K562 (cell line): ENCODE data around the gene TMEM225B. TPM values are rescaled to one million over a fixed set of nuclear protein-coding genes. Genes with fewer than 3 reads are reported as not detected.

ENCODE experiments used
- ARID1B ChIP-seq: fragments of 450-650 bp; IDR thresholded peaks from 2 replicates; pipeline ENCODE4 v1.6.1; 2016; ENCODE audit warnings: antibody characterized with exemption, mild to moderate bottlenecking, inconsistent platforms
- CTCFL ChIP-seq: IDR thresholded peaks from 2 replicates; pipeline ENCODE4 v1.6.1; 2011; ENCODE audit warnings: borderline replicate concordance, low read depth, mild to moderate bottlenecking, moderate library complexity, low read length; ENCODE audit not compliant: insufficient read depth, poor library complexity, severe bottlenecking
- KDM1A ChIP-seq, 2 experiments: fragments of 450-650 bp; IDR thresholded peaks; 2 replicates each; pipeline ENCODE4 v1.6.1; 2016; ENCODE audit warnings: mild to moderate bottlenecking in 2 of 2
- KHSRP ChIP-seq: fragments of 450-650 bp; IDR thresholded peaks from 2 replicates; pipeline ENCODE4 v1.6.1; 2017
- MCM2 ChIP-seq: fragments of 450-650 bp; IDR thresholded peaks from 2 replicates; pipeline ENCODE4 v1.6.1; 2017; ENCODE audit warnings: low read depth, mild to moderate bottlenecking
- RREB1 ChIP-seq: fragments of 250-450 bp; sonication (Bioruptor Pico); IDR thresholded peaks from 2 replicates; pipeline ENCODE4 v1.4.0; 2020
- SIX5 ChIP-seq, 2 experiments: IDR thresholded peaks; 2 replicates each; pipeline ENCODE4 v1.6.1; 2011; ENCODE audit warnings: low read length in 2 of 2, borderline replicate concordance in 1 of 2, low read depth in 1 of 2, mild to moderate bottlenecking in 1 of 2, moderate library complexity in 1 of 2; ENCODE audit not compliant: insufficient read depth in 1 of 2
- TEAD4 ChIP-seq, 2 experiments: sonication (generic) in 1 of 2; formaldehyde crosslinking in 1 of 2; IDR thresholded peaks; 2 replicates each; pipeline versions ENCODE4 v1.6.1 to v1.8.0; 2012 to 2022; ENCODE audit warnings: borderline replicate concordance in 1 of 2, inconsistent platforms in 1 of 2, low read length in 1 of 2, mild to moderate bottlenecking in 1 of 2, missing genetic modification reagents in 1 of 2
- ZBTB17 ChIP-seq: fragments of 450-650 bp; formaldehyde crosslinking; IDR thresholded peaks from 2 replicates; pipeline ENCODE4 v1.4.0; 2020; ENCODE audit warnings: mild to moderate bottlenecking
- ZBTB33 ChIP-seq: sonication (generic); formaldehyde crosslinking; IDR thresholded peaks from 2 replicates; pipeline ENCODE4 v1.8.1; 2023; ENCODE audit warnings: mild to moderate bottlenecking, missing genetic modification reagents
- ZNF165 ChIP-seq: fragments of 250-450 bp; sonication (Bioruptor Pico); IDR thresholded peaks from 2 replicates; pipeline ENCODE4 v1.4.0; 2020; ENCODE audit warnings: borderline replicate concordance
- ZNF3 ChIP-seq: fragments of 250-450 bp; sonication (Bioruptor Pico); IDR thresholded peaks from 2 replicates; pipeline ENCODE4 v1.5.0; 2021; ENCODE audit warnings: mild to moderate bottlenecking, moderate library complexity
- ZNF668 ChIP-seq: fragments of 250-450 bp; sonication (Bioruptor Pico); IDR thresholded peaks from 2 replicates; pipeline ENCODE4 v1.8.0; 2022; ENCODE audit warnings: mild to moderate bottlenecking, inconsistent platforms
- polyA plus RNA-seq, 8 experiments: library from polyadenylated mRNA; depleted of rRNA in 4 of 8; stranded (reverse) in 5 of 8; unstranded in 3 of 8; fragments of >200 nt; fragmentation: Nextera tagmentation in 2 of 8; fragmentation: Illumina TruSeq in 1 of 8; extraction: Ambion mirVana in 2 of 8; extraction: Trizol in 1 of 8; gene quantifications; 2 replicates each; pipeline versions ENCODE4 v1.2.1 to v1.2.3, GENCODE V29; 2011 to 2014; ENCODE audit warnings: inconsistent platforms in 1 of 8, missing spikeins in 1 of 8
- total RNA-seq, 7 experiments: library from RNA; depleted of rRNA in 6 of 7; stranded (reverse); fragments of >200 nt in 6 of 7; fragmentation: Illumina TruSeq in 2 of 7; extraction: Trizol in 2 of 7; gene quantifications; 2 replicates each; pipeline versions ENCODE4 v1.2.1 to v1.2.3, GENCODE V29; 2011 to 2021; ENCODE audit warnings: low replicate concordance in 1 of 7
- TF ChIP-seq, protein P1 (sequence below): sonication (generic); formaldehyde crosslinking; IDR thresholded peaks from 2 replicates; pipeline ENCODE4 v1.8.0; 2022; ENCODE audit warnings: missing genetic modification reagents, mild to moderate bottlenecking, borderline replicate concordance

TMEM225B gene
- total and polyA plus RNA-seq, 9 of the 15 experiments (the other 6 are each of a cell fraction or from before 2014, with no cell fraction given): 0.08 to 0.73 (median 0.56) TPM

DNA sequence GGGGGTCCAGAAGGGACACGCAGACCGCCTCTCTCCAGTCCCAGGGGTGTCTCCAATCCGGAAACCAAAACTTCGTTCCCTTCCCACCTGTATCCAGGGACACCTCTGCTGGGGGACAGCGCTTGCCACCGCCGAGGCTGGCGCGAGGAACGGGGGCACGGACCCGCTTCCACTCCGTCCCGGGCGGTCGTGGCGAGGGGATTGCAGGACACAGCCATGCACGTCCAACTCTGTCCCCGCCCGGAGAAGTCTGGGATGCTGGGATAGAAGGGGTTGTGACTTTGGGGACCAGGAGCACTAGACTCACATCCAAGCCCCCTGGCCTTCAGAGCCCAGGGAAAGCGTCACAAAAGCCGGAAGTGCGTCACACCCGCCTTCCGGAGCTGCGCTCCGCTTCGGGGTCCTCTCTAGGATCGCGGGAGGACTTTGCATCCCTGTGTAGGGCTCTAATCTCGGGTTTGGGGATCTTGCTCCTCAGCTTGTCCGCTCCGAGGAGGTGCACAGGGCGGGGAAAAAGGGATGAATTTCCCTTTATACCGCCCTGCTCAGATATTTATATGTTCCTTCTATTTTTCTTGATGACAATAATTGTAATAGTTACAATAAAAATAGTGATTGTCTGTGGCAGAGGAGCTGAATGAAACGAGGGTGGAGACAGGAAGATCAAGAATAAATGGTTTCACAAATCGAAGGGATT is 46.2 kb upstream of the TMEM225B start, which contains the start of gene FAM200A (continued):
- TF ChIP-seq, protein P1, sequence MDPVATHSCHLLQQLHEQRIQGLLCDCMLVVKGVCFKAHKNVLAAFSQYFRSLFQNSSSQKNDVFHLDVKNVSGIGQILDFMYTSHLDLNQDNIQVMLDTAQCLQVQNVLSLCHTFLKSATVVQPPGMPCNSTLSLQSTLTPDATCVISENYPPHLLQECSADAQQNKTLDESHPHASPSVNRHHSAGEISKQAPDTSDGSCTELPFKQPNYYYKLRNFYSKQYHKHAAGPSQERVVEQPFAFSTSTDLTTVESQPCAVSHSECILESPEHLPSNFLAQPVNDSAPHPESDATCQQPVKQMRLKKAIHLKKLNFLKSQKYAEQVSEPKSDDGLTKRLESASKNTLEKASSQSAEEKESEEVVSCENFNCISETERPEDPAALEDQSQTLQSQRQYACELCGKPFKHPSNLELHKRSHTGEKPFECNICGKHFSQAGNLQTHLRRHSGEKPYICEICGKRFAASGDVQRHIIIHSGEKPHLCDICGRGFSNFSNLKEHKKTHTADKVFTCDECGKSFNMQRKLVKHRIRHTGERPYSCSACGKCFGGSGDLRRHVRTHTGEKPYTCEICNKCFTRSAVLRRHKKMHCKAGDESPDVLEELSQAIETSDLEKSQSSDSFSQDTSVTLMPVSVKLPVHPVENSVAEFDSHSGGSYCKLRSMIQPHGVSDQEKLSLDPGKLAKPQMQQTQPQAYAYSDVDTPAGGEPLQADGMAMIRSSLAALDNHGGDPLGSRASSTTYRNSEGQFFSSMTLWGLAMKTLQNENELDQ (CRISPR knock-in tag): no peak
- TF ChIP-seq ZNF165 (no peak), KDM1A (IDR thresholded peaks at IDR 0.05) (peak in 1 of 2 experiments; percentile 19; a peak in 1 of 4 replicates), CTCFL (no peak), MCM2 (no peak), ZBTB17 (CRISPR knock-in tag) (peak; percentile 66; the same call in 1 of the 2 replicates), SIX5 (IDR thresholded peaks at IDR 0.05; ENCODE audit: borderline replicate concordance in 1 of 2, insufficient read depth in 1 of 2, low read depth in 1 of 2, low read length in 2 of 2) (peak; percentile 7 to 48; a peak in 2 of 4 replicates), ZNF3 (CRISPR knock-in tag) (no peak), ARID1B (peak; percentile 24; the same call in 1 of the 2 replicates), RREB1 (CRISPR knock-in tag) (peak; percentile 70; the same call in 1 of the 2 replicates), KHSRP (peak; percentile 79), ZNF668 (CRISPR knock-in tag) (no peak), ZBTB33 (CRISPR knock-in tag) (no peak), TEAD4 (IDR thresholded peaks at IDR 0.05; ENCODE audit: low read length) (peak; percentile 25), TEAD4 (CRISPR knock-in tag; IDR thresholded peaks at IDR 0.05; ENCODE audit: borderline replicate concordance) (no peak)
